Activated gamma-delta T cell (primary cell): ENCODE results near the gene ZBTB38.

Source experiments
- DNase-seq: peaks from one replicate; lab custom pipeline; 2025; lab: John Stamatoyannopoulos, UW
- total RNA-seq, 2 donors: gene quantifications; one replicate each; lab custom pipeline; 2026; lab: John Stamatoyannopoulos, UW

The ZBTB38 gene, protein sequence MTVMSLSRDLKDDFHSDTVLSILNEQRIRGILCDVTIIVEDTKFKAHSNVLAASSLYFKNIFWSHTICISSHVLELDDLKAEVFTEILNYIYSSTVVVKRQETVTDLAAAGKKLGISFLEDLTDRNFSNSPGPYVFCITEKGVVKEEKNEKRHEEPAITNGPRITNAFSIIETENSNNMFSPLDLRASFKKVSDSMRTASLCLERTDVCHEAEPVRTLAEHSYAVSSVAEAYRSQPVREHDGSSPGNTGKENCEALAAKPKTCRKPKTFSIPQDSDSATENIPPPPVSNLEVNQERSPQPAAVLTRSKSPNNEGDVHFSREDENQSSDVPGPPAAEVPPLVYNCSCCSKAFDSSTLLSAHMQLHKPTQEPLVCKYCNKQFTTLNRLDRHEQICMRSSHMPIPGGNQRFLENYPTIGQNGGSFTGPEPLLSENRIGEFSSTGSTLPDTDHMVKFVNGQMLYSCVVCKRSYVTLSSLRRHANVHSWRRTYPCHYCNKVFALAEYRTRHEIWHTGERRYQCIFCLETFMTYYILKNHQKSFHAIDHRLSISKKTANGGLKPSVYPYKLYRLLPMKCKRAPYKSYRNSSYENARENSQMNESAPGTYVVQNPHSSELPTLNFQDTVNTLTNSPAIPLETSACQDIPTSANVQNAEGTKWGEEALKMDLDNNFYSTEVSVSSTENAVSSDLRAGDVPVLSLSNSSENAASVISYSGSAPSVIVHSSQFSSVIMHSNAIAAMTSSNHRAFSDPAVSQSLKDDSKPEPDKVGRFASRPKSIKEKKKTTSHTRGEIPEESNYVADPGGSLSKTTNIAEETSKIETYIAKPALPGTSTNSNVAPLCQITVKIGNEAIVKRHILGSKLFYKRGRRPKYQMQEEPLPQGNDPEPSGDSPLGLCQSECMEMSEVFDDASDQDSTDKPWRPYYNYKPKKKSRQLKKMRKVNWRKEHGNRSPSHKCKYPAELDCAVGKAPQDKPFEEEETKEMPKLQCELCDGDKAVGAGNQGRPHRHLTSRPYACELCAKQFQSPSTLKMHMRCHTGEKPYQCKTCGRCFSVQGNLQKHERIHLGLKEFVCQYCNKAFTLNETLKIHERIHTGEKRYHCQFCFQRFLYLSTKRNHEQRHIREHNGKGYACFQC (N-terminal part only)
- total RNA-seq: 156 to 199 reads per million in 2 donors

DNA sequence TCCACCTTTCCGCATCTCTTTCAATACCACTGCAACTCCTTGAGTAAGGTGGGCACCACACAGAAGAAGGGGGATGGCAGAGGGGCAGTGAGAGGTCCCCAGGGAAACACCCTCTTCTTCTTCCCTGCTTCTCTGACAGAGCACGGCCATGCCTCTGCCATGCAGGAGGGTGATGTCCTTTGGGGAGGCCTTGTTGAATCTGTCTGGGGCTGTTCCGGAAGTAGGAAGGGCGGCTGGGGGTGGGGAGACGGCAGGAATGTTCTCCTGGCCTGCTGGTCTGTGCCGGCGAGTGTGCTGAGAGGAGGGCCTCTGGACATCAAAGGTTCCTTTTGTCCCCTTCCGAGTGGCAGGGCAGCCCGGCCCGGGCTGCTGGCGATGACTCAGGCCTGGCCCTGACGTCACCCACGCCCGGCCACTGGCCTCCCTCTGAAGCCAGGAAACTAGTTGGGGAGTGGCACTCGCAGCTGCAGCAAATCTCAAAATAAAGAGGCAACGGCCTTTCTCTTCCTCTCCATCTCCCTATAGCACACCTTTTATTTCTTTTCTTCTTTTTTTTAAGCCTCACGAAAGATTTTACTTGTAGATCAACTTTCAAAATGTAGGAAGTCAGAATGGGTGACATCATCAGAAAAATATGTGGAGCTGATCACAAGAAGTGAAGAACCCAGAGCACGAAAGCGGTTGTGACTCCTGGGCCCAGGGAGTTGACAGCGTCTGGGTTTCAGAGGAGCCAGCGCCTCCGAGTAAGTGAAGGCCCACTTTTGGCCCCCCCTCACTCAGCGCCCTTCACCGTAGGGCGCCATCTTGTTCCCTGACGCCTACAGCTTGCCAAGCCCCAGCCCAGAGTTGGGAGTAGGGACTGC lies at the start of gene ZBTB38:
ZBTB38 (plus strand) TSS at position 443 of the 863 bp plus-strand sequence. CDS start 73,885 bp downstream, outside the sequence.
- DNase-seq: no peak

DNA sequence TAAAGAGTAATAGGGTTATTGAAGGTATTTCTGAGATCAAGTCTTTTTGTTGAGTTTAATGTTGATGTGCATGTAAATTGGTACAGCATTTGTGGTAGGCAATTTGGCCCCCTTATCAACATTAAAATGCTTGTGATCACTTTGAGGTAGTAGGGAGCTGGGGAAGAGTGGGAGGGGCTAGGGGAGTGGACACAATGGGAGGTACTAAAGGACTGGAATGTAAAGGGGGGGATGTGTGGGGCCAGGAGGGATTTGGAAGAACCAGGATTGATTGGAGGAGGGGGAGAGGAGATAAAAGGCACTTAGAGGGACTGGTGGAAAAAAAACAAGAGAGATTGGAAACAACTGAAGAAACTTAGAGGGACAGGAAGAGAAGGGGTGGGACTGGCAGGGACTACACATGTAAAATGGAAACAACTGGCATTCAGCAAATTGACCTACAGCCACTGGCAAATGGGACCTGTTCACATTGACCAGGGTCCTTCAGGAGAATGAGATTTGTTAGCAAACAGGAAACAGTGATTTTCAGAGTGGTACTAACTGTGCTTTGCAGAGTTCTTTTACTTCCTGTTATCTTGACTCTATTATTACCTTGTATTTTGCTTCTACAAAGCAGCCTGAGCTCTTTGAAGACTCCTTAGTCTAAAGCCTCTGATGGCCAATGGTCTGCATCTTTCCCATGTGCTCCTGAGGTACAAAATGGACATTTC lies 47.8 kb upstream of the ZBTB38 start:
- no peak for DNase-seq

DNA sequence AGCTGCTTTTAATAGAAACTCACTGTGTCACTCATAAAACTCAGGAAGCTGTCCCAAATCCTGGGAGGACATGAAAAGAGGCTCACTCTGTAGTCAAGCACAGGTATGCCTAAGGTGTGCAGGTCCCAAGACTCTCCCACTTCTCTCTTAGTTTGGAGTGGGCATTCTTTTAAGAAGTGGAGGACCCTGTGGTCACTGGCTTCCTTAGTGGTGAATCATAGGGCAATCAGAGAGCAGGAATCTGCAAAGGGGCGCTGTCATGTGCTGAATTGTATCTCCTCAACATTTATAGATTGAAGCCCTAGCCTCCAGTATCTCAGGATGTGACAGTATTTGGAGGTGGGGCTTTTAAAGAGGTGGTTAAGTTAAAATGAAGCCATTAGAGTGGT lies 47.2 kb upstream of the ZBTB38 start:
- no peak for DNase-seq

DNA sequence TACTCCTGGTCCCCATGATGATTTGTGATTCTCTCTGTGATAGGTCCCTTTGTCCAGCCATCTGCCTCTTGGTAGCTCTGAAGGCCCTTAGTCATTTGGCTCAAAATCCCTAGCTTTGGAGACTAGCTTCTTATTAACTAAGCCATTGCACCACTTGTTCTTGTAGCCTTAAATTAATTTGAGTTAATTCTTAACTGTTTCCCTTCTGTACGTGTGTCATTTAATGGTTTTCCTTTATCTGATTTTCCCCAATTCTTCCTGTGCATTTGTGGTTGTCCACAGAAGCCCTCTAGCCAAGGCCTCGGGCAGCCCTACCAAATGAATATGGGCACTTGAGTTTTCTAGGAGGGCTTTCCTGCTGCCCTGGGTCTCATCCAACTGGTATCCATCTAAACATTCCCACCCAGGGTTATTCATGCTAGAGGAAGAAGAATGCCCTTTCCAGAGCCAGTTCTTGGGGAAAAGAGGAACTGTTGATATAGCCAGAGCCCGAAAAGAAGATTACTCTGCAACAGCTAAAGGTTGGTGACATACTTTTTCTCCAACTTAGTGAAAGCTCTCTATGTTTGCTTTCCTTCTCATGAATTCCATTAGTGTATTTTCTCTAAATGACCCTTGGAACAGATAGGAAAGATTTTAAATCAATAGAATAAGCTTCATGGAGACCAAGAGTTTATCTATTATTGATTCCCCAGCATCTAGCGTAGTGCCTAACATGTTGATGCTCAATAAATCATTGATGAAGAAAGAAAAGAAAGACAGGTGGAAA lies 44.2 kb upstream of the ZBTB38 start:
- DNase-seq: no peak

DNA sequence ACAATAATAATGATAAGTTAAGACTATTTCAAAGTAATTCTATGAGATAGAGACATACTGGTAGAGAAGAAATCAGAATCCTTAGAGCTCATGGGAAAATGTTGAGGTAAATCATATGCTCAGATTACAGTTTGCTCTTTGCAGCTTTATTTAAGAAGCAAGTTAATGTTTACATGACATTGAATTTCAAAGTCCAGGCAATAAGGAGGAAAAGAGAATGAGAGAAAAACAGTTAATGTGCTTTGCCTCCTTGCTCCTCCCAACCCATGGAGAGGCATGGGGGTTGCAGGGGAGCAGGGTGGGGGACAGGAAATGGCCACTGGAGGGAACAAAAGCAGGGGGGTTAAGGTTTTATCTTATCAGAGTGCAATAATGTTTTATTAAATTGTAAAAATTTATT lies 42.2 kb upstream of the ZBTB38 start:
- DNase-seq: no peak

DNA sequence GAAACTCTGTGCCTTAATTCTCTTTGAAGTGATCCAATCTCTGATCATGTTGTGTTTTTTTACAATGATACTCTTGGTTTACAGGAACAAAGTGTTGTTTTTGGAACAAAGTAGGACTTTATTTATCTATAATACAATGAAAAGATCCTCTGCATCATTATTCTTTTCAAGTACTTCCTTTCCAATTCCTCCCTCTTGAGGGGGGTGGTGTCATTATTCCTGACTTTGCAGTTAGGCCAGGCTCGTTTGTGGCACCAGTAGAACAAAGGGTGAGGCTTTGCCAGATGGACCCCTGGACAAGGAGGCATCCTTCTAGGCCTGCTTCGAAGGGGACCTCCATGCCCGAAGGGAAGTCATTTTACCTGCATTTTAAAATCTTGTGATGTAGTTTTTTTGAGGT lies 41.7 kb upstream of the ZBTB38 start:
- DNase-seq: no peak

DNA sequence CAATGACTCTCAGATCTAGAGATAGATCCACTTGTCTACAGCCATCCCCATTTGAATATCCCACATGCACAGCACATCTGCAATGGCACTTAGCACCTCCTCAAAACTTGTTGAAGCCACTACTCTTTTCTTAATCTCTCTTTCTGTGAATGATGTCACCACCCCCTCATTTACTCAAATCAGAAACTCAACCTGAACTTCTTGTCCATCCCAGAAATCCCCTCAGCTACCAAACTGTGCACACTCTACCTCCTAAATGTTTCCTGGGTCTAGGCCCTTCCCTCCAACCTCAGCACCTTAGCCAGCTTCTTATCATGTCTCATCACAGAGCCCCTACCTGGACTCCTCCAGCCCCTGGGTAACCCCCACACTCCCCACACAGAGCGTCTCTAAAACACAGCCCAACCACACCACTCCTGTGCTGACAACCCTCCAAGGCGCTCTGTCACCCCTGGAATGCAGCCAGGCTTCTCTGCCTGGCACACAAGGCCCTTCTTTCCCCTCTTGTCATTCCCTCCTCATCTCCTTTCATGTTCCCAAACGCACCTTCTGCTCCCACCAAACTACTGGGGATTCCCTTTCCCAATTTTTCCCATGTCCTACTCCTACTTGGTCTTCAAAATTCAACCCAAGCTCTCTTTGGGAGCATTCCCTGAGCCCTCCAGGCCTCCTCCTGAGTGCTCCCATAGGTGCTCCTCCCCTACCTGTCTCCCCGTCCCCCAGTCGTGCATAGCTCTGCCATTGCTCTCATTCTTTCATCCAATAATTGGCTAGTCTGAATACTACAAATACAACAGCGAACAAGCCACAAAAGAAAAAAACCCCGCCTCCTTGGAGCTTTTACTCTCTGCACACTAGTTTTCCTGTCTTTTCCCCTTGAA lies 39.8 kb upstream of the ZBTB38 start:
- no peak for DNase-seq

DNA sequence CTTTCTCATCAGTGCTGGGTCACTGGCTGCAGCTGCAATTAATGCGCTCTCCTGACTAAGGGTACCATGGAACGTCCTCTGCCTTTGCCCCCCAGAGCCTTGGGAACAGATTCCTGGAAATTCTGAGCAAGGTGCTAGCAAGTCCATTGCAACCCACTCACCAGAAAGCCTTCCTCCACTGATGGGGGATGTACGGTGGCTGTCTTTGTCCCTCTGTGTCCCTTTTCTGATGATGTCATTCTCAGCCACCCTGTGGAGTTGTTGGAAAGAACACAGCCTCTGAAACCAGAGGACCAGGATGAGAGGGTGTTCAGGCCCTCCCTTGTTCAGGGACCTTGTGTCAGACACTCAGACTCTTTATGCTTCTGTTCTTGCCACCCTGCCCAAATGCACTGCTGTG lies 38.1 kb upstream of the ZBTB38 start:
- no peak for DNase-seq

DNA sequence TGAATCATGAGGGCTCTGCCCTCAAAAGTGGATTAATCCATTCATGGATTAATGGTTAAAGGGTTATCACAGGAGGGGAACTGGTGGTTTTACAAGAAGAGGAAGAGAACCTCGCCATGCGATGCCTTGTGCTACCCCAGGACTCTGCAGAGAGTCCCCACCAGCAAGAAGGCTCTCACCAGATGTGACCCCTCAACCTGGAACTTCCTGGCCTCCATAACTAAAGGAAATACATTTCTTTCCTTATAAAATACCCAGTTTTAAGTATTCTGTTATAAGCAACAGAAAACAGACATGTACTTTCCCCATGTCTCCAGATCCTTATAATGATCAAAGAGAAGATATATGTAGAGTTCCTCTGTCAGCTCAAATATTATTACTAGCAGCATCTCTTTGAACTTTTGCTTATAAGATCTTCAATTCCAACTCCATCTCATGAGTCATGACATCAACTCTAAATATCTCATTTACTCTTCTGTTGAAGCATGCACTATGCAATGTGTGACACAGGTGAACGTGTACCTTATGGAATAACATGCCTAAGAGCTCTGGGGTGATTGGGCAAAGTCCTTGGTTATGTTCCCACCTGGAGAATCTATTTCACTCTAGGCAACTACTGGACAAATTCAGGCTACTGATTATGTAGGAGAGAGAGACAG lies 37.5 kb upstream of the ZBTB38 start:
- no peak for DNase-seq

DNA sequence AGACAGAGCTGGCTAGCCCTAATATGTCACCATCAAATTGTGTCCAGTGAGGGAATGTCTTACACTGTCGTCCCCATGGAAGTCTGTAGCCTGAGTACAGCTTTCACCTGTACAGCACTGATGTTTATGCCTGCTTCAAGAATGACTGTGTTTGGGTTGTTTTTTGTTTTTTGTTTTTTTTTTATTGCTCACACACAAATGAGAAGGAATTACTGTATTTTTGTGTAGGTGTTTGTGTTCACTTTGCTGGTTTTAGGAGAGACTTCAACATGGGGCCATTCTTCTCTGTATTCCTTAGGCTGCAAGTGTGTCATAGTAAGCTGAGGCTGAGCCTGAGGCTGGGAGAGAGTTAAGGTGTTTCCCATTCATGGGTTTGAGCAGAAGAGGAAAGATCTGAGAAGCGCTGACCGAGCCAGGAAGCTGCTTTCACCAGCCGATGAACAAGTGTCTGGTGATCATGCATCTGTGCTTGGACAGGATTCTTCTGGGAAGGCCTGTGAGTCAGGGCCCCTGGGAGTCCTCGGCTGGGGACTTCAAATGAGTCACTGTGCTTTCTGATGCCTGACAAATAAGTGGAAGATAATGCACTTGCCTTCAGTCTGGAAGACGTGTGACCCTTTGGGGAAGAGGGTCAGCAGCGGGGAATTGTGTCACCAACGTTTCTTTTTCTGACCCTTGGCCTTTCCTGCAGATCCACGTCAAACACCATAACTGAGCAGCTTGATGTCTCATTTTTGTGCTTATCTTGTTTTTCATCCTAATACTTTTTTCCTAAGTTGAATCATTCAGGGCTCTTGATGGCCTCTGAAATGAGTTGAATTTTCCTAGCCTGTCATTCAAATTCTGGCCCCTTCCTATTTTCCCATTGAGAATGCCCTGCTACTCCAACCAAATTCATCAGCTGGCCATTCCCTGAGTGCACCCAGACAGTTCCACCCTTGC lies 36.7 kb upstream of the ZBTB38 start:
- no peak for DNase-seq

DNA sequence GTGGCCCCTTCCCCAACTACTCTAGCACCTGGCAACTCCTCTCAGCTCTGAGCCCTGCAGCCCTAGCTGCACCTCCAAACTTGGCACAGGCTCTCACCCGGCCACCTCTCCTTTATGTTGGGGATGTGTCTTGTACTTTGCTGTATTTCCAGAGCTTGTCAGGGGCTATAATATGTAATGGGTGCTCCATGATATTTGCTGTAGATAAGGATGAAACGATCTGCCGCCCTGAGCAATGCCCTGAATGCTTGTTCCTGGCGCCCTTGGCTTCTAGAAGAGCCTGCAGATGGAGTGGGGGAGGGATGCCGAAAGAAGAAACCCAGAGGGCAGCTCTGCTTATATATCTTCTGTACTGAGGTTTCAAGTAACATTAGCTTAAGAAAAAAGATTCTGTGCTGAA lies 35.9 kb upstream of the ZBTB38 start:
- no peak for DNase-seq

DNA sequence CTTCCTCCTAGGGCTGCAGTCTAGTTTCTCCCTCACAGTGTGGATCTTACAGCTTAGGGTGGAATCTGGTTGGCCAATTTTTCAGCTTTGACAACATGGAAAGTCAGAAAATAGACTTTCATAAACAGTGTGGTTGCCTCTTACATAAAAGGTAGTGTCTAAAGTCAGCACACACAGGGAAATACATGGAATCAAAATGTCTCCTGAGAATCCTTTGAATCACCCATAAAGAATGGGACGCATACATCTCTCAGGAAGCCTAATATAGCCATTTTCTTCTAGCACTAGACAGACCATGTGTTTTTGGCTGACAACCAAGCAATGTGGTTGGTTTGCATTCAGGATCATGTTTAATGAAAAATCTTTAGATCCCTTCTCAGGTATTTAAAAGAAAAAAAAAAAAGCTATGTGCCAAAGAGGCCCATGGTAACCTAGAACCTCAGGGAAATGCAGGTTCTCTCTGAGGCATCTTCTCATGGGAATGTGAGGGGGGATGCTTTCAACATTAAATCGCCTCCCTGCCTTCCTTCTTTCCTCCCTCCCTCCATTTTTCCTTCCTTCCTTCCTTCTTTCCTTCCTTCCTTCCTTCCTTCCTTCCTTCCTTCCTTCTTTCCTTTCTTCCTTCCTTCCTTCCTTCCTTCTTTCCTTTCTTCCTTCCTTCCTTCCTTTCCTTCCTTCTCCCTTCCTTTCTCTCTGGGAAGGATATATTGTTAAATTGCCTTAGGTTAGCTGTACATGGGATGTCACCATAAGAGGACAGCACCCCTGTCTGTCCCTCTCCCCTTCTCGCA lies 34.3 kb upstream of the ZBTB38 start:
- DNase-seq: no peak

DNA sequence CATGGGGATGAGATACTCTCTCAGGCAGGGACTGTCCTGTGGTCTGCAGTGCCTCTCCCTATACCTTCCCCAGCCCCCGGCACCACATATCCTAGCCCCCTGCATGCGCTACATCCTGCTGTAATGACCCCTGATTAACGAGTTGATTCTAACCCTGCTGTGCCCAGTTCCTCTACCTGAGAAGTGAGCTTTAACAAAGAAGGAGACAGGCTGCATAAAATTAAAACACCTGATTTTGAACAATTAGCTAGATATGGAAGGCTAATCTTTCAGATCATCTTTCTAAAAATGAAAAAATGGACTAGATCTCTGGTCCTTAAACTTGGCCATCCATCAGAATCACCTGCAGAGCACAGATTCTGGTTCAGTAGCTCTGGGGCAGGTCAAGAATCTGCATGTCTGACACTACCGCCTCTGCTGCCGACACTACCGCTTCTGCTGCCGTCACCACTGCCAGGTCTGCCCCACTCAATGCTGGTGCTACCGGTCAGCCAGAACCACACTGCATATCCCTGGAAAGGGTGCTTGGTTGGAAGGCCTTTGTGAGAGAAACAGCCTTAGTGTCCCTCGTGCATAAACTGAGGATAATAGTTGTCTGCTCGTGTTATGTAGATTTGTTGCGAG lies 33.6 kb upstream of the ZBTB38 start:
- DNase-seq: no peak

DNA sequence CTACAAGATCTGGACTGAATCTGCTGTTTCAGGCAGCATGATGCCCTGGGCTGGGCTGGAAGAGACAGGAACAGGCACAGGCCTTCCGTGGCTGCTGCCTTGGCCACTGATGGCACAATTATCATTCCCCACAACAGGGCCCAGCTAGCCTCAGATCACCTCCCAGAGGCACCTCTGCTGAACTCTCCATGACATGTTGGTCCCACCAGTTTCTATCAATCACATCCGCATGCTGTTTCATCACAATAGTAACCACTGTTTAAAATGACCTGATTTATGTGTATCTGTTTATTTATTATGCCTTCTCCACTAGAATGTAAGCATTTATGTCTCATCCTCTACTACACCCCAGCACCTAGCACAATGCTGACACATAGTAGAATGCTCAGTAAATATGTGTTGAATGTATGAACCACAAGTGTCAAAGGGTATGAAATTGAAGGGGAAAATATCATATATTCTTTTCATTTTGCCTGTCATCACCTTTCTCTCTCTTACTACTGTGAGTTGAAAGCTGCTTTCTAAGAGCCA lies 32.7 kb upstream of the ZBTB38 start:
- DNase-seq: no peak

DNA sequence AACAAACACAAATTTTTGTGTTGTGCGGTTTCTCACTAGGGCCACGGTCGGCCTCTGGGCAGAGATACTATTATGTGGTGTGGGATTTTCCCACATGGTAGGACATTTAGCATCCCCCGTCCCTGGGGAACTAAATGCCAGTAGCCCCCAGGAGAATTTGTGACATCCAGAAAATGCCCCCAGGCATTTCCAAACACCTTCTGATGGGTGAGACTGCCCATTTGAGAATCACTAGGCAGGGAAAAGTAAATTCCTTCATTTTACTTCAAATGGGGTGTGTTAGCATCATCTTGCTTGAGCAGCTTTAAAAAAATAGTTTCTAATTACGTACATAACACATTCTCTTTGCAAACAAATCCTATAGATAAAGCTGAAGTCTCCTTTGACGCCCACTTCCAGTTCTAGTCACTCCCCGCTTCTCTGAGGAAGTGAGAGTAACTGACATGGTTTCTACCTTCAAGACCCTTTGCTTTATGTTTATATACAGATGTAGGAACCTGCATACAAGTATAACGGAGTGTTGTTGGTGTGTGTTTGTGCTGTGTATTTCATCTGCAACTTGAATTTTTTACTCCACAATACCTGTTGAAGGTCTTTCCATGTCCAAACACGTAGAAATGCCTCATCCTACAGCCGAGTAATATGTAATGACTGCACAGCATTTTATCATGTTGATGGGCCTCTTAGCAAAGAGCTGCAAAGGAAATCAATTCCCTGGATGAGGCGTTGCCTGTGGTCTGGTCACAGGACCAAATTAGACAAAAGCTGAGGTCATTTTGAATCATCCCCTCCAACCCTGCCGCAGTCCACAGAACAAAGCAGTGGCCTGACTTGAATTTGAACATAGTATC lies 31.4 kb upstream of the ZBTB38 start:
- no peak for DNase-seq
